ENCODE measurements around the gene TUBA3D. TPM values are rescaled to one million over a fixed set of nuclear protein-coding genes. Genes with fewer than 3 reads are reported as not detected.
"Not testable (repeated sequence)": the region's sequence is repeated elsewhere in the genome, so short reads cannot be mapped to it uniquely, and the experiment has no call there.

Gene TUBA3D
- total and polyA plus RNA-seq, 7 experiments from 2014 or later, result not detected

DNA sequence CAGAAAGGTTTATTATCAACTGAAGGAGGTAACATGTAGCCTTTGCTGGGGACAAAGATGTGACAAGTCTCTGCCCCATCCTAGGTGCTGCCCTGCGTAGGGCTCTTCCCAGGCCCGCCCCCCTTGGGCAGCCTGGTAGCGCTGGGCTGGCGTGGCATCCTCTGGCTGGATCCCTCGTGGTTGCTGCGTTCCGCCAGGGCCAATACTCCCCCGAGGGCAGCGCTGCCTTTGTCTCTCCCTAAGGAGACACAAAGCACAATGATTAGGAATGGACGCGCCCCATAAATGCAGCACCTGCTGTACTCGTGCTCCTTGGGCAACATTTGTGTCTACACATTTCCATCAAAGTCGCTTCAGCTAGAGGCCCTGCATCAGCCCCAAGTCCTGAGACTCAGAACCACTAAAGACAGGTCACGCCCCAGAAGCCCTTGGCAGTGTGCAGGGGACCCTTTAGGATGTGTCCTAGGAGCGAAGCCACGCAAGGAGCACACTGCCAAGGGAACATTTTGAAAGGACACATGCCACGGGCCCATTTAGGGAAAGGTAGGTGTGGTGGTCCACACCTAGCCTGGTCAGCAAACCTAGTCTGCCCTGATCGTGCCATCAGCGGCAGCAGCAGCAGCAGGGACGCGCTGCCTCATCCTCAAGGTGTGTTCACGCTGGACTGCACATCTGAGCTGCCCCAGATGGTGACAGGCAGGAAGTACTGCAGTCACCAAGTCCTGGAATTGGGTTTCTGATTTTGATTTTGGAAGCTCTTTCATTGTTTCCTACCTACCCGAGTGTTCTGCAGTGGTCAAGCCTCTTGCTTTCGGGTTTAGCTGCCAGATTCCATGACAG lies 8.3 kb downstream of the TUBA3D start:
- H3K27ac Mint-ChIP-seq; H3K4me3 ChIP-seq (ENCODE audit: low read length); H3K4me3 Mint-ChIP-seq; H3K4me1 ChIP-seq (ENCODE audit: control insufficient read depth in 2 of 2, insufficient read depth in 2 of 2, low read length in 2 of 2); ATAC-seq; H3K36me3 ChIP-seq (ENCODE audit: control insufficient read depth in 2 of 3, insufficient read depth in 3 of 3, low read length in 3 of 3); CTCF ChIA-PET; H3K27me3 Mint-ChIP-seq; intact Hi-C loops (cut with micrococcal nuclease); DNase-seq; POLR2A ChIA-PET; H3K9me3 Mint-ChIP-seq; H3K9me3 ChIP-seq (ENCODE audit: control insufficient read depth in 2 of 3, low read length in 3 of 3); H3K27ac ChIP-seq (ENCODE audit: low read depth, low read length); H3K27me3 ChIP-seq (ENCODE audit: control insufficient read depth in 2 of 2, insufficient read depth in 2 of 2, low read length in 2 of 2): not testable (repeated sequence)
- Mint-ChIP-seq H3K36me3 (peaks cover 0 to 20% (median 2%) of the 10 kb centered on the region in 5 donors), H3K4me1 (peaks cover 0 to 15% (median 9%) of the 10 kb centered on the region in 7 donors)

DNA sequence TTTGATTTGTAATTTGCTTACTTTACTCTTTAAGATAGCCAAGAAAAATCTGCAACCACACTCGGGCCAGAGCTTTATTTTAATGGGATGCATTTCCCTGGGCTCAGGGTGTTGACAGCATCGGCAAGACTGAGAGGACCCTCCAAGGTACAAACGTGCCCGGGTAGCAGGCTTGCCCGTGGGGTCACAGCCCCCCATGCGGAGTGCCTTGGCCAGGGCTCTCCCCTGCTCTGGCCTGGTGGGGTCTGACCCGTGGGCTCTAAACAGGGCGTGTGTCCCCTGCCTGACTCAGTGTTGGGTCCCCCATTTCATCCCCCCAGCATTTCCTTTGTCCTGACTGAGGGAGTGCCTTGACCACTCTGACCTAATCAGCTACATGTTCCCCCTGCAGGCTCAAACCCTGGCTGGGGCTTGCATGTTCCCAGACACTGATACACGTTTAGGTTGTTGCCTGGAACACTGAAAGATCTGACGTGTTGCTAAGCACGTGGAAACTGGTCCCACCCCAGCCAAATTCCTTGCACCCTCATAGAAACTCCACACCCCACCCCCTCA lies 9.1 kb downstream of the TUBA3D start:
- H3K36me3 ChIP-seq (ENCODE audit: control insufficient read depth in 2 of 3, insufficient read depth in 3 of 3, low read length in 3 of 3); H3K4me3 ChIP-seq (ENCODE audit: low read length); H3K9me3 Mint-ChIP-seq; H3K9me3 ChIP-seq (ENCODE audit: control insufficient read depth in 2 of 3, low read length in 3 of 3); CTCF ChIA-PET; H3K27me3 ChIP-seq (ENCODE audit: control insufficient read depth in 2 of 2, insufficient read depth in 2 of 2, low read length in 2 of 2); intact Hi-C loops (cut with micrococcal nuclease); H3K27ac Mint-ChIP-seq; POLR2A ChIA-PET; ATAC-seq; H3K27me3 Mint-ChIP-seq; H3K4me3 Mint-ChIP-seq; H3K27ac ChIP-seq (ENCODE audit: low read depth, low read length); H3K4me1 ChIP-seq (ENCODE audit: control insufficient read depth in 2 of 2, insufficient read depth in 2 of 2, low read length in 2 of 2); DNase-seq: not testable (repeated sequence)
- Mint-ChIP-seq H3K36me3 (peaks cover 0 to 20% (median 2%) of the 10 kb centered on the region in 5 donors), H3K4me1 (peaks cover 4 to 17% (median 10%) of the 10 kb centered on the region in 7 donors)

DNA sequence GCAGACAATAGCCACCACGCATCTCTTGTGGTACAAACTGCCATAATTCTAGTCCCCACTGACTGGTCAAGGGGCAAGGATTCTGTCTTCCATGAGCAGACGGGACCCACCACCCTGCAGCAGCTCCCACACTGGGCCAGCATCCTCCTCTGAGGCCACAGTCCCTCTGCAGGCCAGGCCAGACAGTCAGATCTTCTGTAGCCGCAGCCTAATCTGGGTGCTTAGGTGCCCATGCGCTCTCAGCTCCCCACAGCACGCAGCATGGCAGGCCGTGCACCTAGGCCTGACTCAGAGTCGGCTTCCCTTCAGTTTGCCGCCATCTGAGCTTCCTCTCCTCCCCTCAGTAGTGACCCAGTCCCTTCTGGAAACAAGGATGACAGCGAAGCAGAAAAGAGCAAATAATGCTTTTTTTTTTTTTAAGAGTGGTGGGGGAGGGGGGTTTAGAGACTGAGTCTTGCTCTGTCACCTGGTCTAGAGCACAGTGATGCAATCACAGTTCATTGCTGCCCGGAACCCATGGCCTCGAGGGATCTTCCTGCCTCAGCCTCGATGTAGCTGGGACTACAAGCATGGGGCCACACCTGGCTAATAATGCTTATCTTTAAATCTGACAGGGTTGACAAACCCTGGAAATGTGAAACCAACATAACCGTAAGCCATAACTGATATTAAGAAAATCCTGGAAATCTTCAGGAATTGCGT lies 10.4 kb downstream of the TUBA3D start:
- H3K4me1 ChIP-seq (ENCODE audit: control insufficient read depth in 2 of 2, insufficient read depth in 2 of 2, low read length in 2 of 2); ATAC-seq; H3K27me3 ChIP-seq (ENCODE audit: control insufficient read depth in 2 of 2, insufficient read depth in 2 of 2, low read length in 2 of 2); DNase-seq; H3K9me3 ChIP-seq (ENCODE audit: control insufficient read depth in 2 of 3, low read length in 3 of 3); CTCF ChIA-PET; intact Hi-C loops (cut with micrococcal nuclease); H3K4me3 Mint-ChIP-seq; H3K36me3 ChIP-seq (ENCODE audit: control insufficient read depth in 2 of 3, insufficient read depth in 3 of 3, low read length in 3 of 3); H3K4me3 ChIP-seq (ENCODE audit: low read length); H3K9me3 Mint-ChIP-seq; H3K27ac ChIP-seq (ENCODE audit: low read depth, low read length); H3K27me3 Mint-ChIP-seq; POLR2A ChIA-PET; H3K27ac Mint-ChIP-seq: not testable (repeated sequence)
- peaks cover 0 to 15% (median 4%) of the 10 kb centered on the region in 5 donors for H3K36me3 Mint-ChIP-seq
- H3K4me1 Mint-ChIP-seq, result peaks cover 18 to 28% (median 19%) of the 10 kb centered on the region in 7 donors

DNA sequence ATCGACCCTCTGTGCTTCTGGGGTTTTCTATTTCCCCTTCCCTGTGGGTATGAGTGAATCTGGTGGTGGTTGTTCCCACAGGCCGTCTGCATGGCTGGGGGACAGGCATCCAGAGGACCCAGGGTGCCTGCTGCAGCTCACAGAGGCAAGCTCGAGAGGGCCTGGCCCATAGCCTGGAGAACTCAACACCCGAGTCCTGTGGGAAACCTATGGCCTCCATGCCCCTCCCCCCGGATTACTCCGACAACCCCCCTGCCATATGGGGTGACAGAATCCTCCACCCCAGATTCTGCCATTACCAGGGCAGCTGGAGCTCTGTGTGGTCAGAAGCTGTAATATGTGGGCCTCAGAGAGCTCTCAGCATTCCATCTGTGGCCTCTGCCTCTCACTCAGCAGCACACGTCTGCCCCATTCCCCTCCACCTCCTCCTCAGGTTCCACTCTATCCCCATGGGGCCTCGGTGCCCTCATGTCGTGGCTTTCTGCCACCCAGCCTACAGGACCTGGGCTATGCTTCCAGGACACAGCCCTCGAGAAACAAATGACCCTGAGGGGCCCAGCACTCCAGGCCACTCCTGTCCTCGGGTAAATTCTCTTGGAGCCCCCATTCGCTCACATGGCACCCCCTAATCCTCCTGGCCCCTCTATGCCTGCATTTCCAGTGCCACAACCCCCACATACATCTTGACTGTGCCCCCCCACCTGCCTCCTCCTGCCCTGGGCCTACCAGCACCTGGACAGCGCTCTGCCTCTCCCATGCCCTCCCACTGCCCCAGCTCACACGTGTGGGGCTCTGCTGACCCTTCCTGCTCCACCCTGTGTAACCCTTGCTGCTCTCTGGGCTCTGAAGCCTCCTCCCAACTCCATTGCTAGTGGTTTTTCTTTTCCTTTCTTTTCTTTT lies 12.6 kb downstream of the TUBA3D start:
- H3K4me1 Mint-ChIP-seq, result peaks cover 16 to 35% (median 27%) of the 10 kb centered on the region in 7 donors
- Histone ChIP-seq H3K27ac (ENCODE audit: low read depth, low read length) (no peak overlapping the region), H3K36me3 (ENCODE audit: control insufficient read depth in 2 of 3, insufficient read depth in 3 of 3, low read length in 3 of 3) (peaks cover 0 to 12% (median 0%) of the 10 kb centered on the region in 3 experiments), H3K27me3 (ENCODE audit: control insufficient read depth in 2 of 2, insufficient read depth in 2 of 2, low read length in 2 of 2) (no peaks in the 10 kb centered on the region), H3K4me1 (ENCODE audit: control insufficient read depth in 2 of 2, insufficient read depth in 2 of 2, low read length in 2 of 2) (peaks cover 6 to 11% of the 10 kb centered on the region in 2 donors), H3K9me3 (ENCODE audit: control insufficient read depth in 2 of 3, low read length in 3 of 3) (no peaks in the 10 kb centered on the region), H3K4me3 (ENCODE audit: low read length) (no peak overlapping the region)
- ChIA-PET POLR2A (interaction anchor here (0.6 kb wide), 1 partner anchor 12 kb away, joined by 3 read pairs; no protein-coding TSS in a partner anchor), CTCF (interaction anchor here (0.7 kb wide), 1 partner anchor 201 kb away, joined by 4 read pairs; no protein-coding TSS in a partner anchor)
- DNase-seq (no peak), ATAC-seq (no peak)
- H3K27ac Mint-ChIP-seq, result peak overlapping the region in 2 of 9 donors; percentile 22 to 88
- H3K4me3 Mint-ChIP-seq, result peak overlapping the region in 1 of 10 donors; percentile 48
- no peaks in the 10 kb centered on the region for H3K27me3 Mint-ChIP-seq
- intact Hi-C loops (cut with micrococcal nuclease), result no loop called here
- H3K36me3 Mint-ChIP-seq, result peaks cover 0 to 5% (median 0%) of the 10 kb centered on the region in 5 donors
- H3K9me3 Mint-ChIP-seq, result peaks cover 0 to 5% (median 0%) of the 10 kb centered on the region in 11 donors

GRCh38 chr2:131490616-131491468 lies 14.9 kb downstream of the TUBA3D start:
- Mint-ChIP-seq H3K4me1 (peaks cover 25 to 51% (median 39%) of the 10 kb centered on the region in 7 donors), H3K4me3 (peak overlapping the region; percentile 79 to 93 (median 89)), H3K27ac (peak overlapping the region; percentile 87 to 93 (median 91))
- Histone ChIP-seq H3K36me3 (ENCODE audit: control insufficient read depth in 2 of 3, insufficient read depth in 3 of 3, low read length in 3 of 3) (peaks cover 0 to 12% (median 0%) of the 10 kb centered on the region in 3 experiments), H3K27ac (ENCODE audit: low read depth, low read length) (peak overlapping the region; percentile 78), H3K4me3 (ENCODE audit: low read length) (peak overlapping the region; percentile 68), H3K4me1 (ENCODE audit: control insufficient read depth in 2 of 2, insufficient read depth in 2 of 2, low read length in 2 of 2) (peaks cover 13 to 14% of the 10 kb centered on the region in 2 donors)
- DNase-seq, result peak in 6 of 9 donors; percentile 17 to 33 (median 26)
- H3K27me3 ChIP-seq (ENCODE audit: control insufficient read depth in 2 of 2, insufficient read depth in 2 of 2, low read length in 2 of 2); H3K9me3 ChIP-seq (ENCODE audit: control insufficient read depth in 2 of 3, low read length in 3 of 3); H3K27me3 Mint-ChIP-seq; CTCF ChIA-PET; H3K36me3 Mint-ChIP-seq; ATAC-seq; POLR2A ChIA-PET; H3K9me3 Mint-ChIP-seq: not testable (repeated sequence)
- intact Hi-C loops (cut with micrococcal nuclease), result loop anchor here (5.0 to 10.0 kb wide), 4 partner anchors 311 to 1116 kb away; no protein-coding TSS in a partner anchor

All from naive thymus-derived CD4-positive, alpha-beta T cell (primary cell).